ENCODE results near the gene ZC3H6.

DNA sequence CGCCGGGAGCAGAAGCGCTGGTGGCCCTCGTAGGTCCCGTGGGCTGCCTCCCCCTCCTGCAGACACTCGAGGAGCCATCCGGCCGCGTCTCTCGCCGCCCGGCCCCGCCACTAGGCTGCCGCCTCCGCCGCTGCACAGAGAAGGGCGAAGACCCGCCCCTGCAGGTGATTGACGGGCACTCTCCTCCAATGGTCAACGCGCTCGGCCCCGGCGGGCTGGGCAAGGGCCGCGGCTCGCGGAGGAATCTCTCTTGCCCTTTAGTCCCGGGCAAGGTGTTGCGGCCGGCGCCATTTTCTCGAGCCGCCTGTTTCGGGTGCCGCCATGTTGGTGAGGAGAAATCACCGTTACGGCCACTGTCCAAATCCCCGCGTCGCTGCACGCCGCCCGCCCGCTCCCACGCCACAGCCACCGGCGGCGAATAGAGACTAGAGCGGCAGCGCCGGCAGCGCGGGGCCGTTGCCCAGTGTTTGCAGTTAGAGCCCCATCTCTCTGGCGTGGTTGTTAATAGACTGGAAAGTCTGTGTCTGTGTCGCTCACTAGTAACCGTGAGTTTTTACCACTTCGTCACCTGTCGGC is at the start of gene ZC3H6:
- TF ChIP-seq CTCF (conservative IDR thresholded peaks at IDR 0.05) (no peak; the same call in 1 of the 2 replicates), ZFX (IDR thresholded peaks at IDR 0.05) (no peak)

All from C4-2B (cell line).